Measurements from ENCODE around the gene EEIG2. TPM values are rescaled to one million over a fixed set of nuclear protein-coding genes. Genes with fewer than 3 reads are reported as not detected.

The EEIG2 gene
- total and polyA plus RNA-seq, 7 donors = 0.51 to 2.1 (median 1.0) TPM

DNA sequence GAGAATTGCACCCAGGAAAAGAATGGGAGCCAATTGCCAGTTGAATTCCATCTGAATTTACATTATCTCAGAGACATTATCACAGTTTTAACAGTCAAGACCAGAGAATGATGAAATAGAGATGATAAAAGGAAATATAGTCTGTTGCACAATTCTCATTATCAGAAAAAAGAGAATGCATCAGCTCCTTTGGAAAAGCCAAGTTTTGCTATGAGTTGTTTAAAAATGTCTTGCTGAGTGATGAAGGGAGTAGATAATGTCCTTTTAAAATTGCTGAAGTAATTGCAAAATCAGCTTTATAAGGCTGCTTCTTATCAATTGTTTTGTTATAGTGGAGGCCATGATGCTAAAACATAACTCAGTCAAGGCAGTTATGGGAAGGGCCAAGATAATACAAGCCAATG, 37.9 kb upstream of the EEIG2 start:
- no peak for DNase-seq
- Histone ChIP-seq H3K4me3 (no peak overlapping the region), H3K9me3 (no peaks in the 10 kb centered on the region), H3K27ac (no peak overlapping the region), H3K4me1 (no peaks in the 10 kb centered on the region), H3K36me3 (ENCODE audit: insufficient read depth in 1 of 2, low read depth in 1 of 2) (no peaks in the 10 kb centered on the region), H3K27me3 (ENCODE audit: insufficient read depth in 3 of 3, low read length in 2 of 3) (peaks cover 0 to 4% (median 0%) of the 10 kb centered on the region in 3 donors)
- intact Hi-C loops (cut with DNase I) = no loop called here
- no peak for ATAC-seq
- TF ChIP-seq, protein P1, sequence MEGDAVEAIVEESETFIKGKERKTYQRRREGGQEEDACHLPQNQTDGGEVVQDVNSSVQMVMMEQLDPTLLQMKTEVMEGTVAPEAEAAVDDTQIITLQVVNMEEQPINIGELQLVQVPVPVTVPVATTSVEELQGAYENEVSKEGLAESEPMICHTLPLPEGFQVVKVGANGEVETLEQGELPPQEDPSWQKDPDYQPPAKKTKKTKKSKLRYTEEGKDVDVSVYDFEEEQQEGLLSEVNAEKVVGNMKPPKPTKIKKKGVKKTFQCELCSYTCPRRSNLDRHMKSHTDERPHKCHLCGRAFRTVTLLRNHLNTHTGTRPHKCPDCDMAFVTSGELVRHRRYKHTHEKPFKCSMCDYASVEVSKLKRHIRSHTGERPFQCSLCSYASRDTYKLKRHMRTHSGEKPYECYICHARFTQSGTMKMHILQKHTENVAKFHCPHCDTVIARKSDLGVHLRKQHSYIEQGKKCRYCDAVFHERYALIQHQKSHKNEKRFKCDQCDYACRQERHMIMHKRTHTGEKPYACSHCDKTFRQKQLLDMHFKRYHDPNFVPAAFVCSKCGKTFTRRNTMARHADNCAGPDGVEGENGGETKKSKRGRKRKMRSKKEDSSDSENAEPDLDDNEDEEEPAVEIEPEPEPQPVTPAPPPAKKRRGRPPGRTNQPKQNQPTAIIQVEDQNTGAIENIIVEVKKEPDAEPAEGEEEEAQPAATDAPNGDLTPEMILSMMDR (IDR thresholded peaks at IDR 0.05) = no peak

DNA sequence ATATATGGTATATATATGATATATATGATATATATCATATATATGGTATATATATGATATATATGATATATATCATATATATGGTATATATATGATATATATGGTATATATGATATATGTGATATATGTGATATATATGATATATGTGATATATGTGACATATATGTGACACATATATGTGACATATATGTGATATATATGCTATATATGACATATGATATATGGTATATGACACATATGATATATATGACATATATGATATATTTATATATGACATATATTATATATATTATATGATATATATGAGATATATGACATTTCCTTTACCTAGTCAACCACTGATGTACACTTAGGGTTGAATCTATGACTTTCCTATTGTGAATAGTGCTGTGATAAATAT, 36.1 kb upstream of the EEIG2 start:
- TF ChIP-seq, protein P1 (IDR thresholded peaks at IDR 0.05) = no peak
- Histone ChIP-seq H3K4me3 (no peak overlapping the region), H3K27me3 (ENCODE audit: insufficient read depth in 3 of 3, low read length in 2 of 3) (peaks cover 0 to 4% (median 0%) of the 10 kb centered on the region in 3 donors), H3K9me3 (peaks cover 3% of the 10 kb centered on the region), H3K4me1 (no peaks in the 10 kb centered on the region), H3K27ac (no peak overlapping the region), H3K36me3 (ENCODE audit: insufficient read depth in 1 of 2, low read depth in 1 of 2) (no peaks in the 10 kb centered on the region)
- DNase-seq (no peak), ATAC-seq (no peak)
- intact Hi-C loops (cut with DNase I) = no loop called here

DNA sequence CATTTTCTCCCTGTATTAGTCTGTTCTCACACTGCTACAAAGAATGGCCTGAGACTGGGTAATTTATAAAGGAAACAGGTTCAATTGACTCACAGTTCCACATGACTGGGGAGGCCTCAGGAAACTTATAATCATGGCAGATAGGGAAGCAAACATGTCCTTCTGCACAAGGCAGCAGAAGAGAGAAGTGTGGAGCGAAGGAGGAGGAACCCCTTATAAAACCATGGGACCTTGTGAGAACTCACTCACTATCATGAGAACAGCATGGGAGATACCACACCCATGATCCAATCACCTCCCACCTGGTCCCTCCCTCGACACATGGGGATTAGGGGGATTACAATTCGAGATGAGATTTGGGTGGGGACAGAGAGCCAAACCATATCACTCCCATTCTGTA, 35.2 kb upstream of the EEIG2 start:
- no peak overlapping the region for H3K4me3 ChIP-seq
- ATAC-seq = no peak
- peaks cover 3% of the 10 kb centered on the region for H3K9me3 ChIP-seq
- no peaks in the 10 kb centered on the region for H3K36me3 ChIP-seq (ENCODE audit: insufficient read depth in 1 of 2, low read depth in 1 of 2)
- intact Hi-C loops (cut with DNase I) = no loop called here
- TF ChIP-seq, protein P1 (IDR thresholded peaks at IDR 0.05) = no peak
- no peak overlapping the region for H3K27ac ChIP-seq
- peaks cover 0 to 4% (median 0%) of the 10 kb centered on the region in 3 donors for H3K27me3 ChIP-seq (ENCODE audit: insufficient read depth in 3 of 3, low read length in 2 of 3)
- DNase-seq = no peak
- no peaks in the 10 kb centered on the region for H3K4me1 ChIP-seq
- 61 to 76% (median 76%) methylated on average over 3 of the region's 3 CpGs for WGBS, 3 donors

DNA sequence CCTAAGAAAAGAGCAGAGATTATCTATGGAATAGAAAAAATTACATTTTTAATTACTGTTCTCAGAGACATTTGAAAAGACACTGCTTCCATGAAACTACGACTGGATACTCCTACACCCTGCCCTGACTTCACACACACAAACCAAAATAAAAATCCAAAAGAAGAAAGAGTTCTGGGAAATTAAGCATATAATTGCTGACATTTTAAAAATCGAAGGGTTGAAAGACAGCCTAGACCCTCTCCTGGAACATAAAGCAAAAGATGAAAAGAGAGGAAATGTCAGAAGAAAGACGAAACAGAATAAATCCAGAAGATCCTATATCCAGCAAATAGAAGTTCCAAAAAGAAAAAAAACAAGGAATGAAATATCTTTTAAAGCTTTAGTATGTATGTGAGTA, 32.8 kb upstream of the EEIG2 start:
- H3K36me3 ChIP-seq (ENCODE audit: insufficient read depth in 1 of 2, low read depth in 1 of 2) = no peaks in the 10 kb centered on the region
- no peak overlapping the region for H3K4me3 ChIP-seq
- H3K27ac ChIP-seq = no peak overlapping the region
- intact Hi-C loops (cut with DNase I) = no loop called here
- TF ChIP-seq, protein P1 (IDR thresholded peaks at IDR 0.05) = no peak
- no peak for DNase-seq
- WGBS, 3 donors = 71 to 76% (median 72%) methylated on average over 3 of the region's 3 CpGs
- H3K4me1 ChIP-seq = no peaks in the 10 kb centered on the region
- H3K9me3 ChIP-seq = peaks cover 3% of the 10 kb centered on the region
- H3K27me3 ChIP-seq (ENCODE audit: insufficient read depth in 3 of 3, low read length in 2 of 3) = no peaks in the 10 kb centered on the region
- ATAC-seq = no peak

DNA sequence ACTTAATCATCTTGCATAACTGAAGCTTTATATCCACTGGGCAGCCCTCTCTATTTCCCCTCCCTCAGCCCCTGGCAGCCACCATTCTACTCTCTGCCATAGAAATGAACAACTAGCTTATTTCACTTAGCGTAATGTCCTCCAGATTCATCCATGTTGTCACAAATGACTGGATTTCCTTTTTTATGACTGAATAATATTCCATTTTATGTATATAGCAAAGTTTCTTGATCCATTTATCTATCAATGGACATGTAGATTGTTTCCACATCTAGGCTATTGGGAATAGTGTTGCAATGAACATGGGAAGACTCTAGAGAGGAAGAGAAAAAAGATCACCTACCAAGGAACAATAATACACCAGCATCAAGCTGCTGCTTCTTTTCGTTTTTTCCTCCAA, 32.1 kb upstream of the EEIG2 start:
- H3K4me1 ChIP-seq = no peaks in the 10 kb centered on the region
- DNase-seq (no peak), ATAC-seq (no peak)
- no peaks in the 10 kb centered on the region for H3K27me3 ChIP-seq (ENCODE audit: insufficient read depth in 3 of 3, low read length in 2 of 3)
- no peak overlapping the region for H3K4me3 ChIP-seq
- no peaks in the 10 kb centered on the region for H3K36me3 ChIP-seq (ENCODE audit: insufficient read depth in 1 of 2, low read depth in 1 of 2)
- TF ChIP-seq, protein P1 (IDR thresholded peaks at IDR 0.05) = no peak
- no peak overlapping the region for H3K27ac ChIP-seq
- intact Hi-C loops (cut with DNase I) = no loop called here
- 93 to 95% (median 93%) methylated on average over 2 of the region's 2 CpGs for WGBS, 3 donors
- peaks cover 3% of the 10 kb centered on the region for H3K9me3 ChIP-seq

Data from psoas muscle (tissue), 8 donors.